KMS-11 (cell line): ENCODE data around the gene OSBPL1A.

ENCODE experiments used
- H2AFZ ChIP-seq: fragments of 200-600 bp; sonication (generic); 2 replicates; pipeline ENCODE4 v1.6.1; 2016; ENCODE audit warnings: antibody characterized with exemption, mixed run types, low read depth
- H3K27ac ChIP-seq: fragments of 200-600 bp; sonication (generic); 2 replicates; pipeline ENCODE4 v1.6.1; 2016; ENCODE audit warnings: mild to moderate bottlenecking, mixed run types
- H3K27me3 ChIP-seq: fragments of 200-600 bp; sonication (generic); 2 replicates; pipeline ENCODE4 v1.6.1; 2017; ENCODE audit warnings: mild to moderate bottlenecking, low read depth, mixed run types, moderate library complexity; ENCODE audit not compliant: insufficient read depth
- H3K36me3 ChIP-seq: fragments of 200-600 bp; sonication (generic); 2 replicates; pipeline ENCODE4 v1.6.1; 2017; ENCODE audit warnings: mild to moderate bottlenecking, mixed run types; ENCODE audit not compliant: insufficient read depth
- H3K4me1 ChIP-seq: fragments of 200-600 bp; sonication (generic); 2 replicates; pipeline ENCODE4 v1.6.1; 2016; ENCODE audit warnings: mild to moderate bottlenecking, low read depth, mixed run types; ENCODE audit not compliant: poor library complexity, severe bottlenecking
- H3K4me2 ChIP-seq: fragments of 200-600 bp; sonication (generic); 2 replicates; pipeline ENCODE4 v1.7.0; 2016; ENCODE audit warnings: mild to moderate bottlenecking, mixed run types
- H3K4me3 ChIP-seq: fragments of 200-600 bp; sonication (generic); IDR thresholded peaks from 2 replicates; pipeline ENCODE4 v1.6.1; 2017; ENCODE audit warnings: low read depth, low read length, mixed read lengths; ENCODE audit not compliant: insufficient read depth
- H3K79me2 ChIP-seq: fragments of 200-600 bp; sonication (generic); 2 replicates; pipeline ENCODE4 v1.6.1; 2016; ENCODE audit warnings: low read depth, mixed run types; ENCODE audit not compliant: insufficient read depth
- H3K9ac ChIP-seq: fragments of 200-600 bp; sonication (generic); 2 replicates; pipeline ENCODE4 v1.6.1; 2016; ENCODE audit warnings: mild to moderate bottlenecking, mixed run types
- H4K20me1 ChIP-seq: fragments of 200-600 bp; sonication (generic); 2 replicates; pipeline ENCODE4 v1.6.1; 2016; ENCODE audit warnings: mild to moderate bottlenecking, mixed run types; ENCODE audit not compliant: insufficient read depth
- CTCF ChIP-seq: fragments of 200-600 bp; sonication (generic); conservative IDR thresholded peaks from 2 replicates; pipeline ENCODE4 v1.6.1; 2017; ENCODE audit warnings: low read depth, mild to moderate bottlenecking, antibody characterized with exemption, low read length, moderate library complexity, mixed read lengths

Gene OSBPL1A

GRCh38 chr18:24197412-24197811 is 200.2 kb downstream of the OSBPL1A start:
- TF ChIP-seq CTCF, result no peak
- no peak overlapping the region for H3K9ac ChIP-seq
- H3K4me3 ChIP-seq, result no peak overlapping the region
- H4K20me1 ChIP-seq, result no peaks in the 10 kb centered on the region
- H3K27me3 ChIP-seq, result no peaks in the 10 kb centered on the region
- H3K4me1 ChIP-seq, result peaks cover 50% of the 10 kb centered on the region
- no peak overlapping the region for H3K27ac ChIP-seq
- no peak overlapping the region for H3K4me2 ChIP-seq
- H3K79me2 ChIP-seq, result no peaks in the 10 kb centered on the region
- no peaks in the 10 kb centered on the region for H3K36me3 ChIP-seq
- no peak overlapping the region for H2AFZ ChIP-seq

GRCh38 chr18:24196764-24197163 is 200.9 kb downstream of the OSBPL1A start:
- H2AFZ ChIP-seq, result no peak overlapping the region
- TF ChIP-seq CTCF, result no peak
- H3K79me2 ChIP-seq, result no peaks in the 10 kb centered on the region
- H3K4me2 ChIP-seq, result peak overlapping the region; percentile 70; the same call in 1 of the 2 replicates
- H3K4me1 ChIP-seq, result peaks cover 50% of the 10 kb centered on the region
- no peak overlapping the region for H3K4me3 ChIP-seq
- H3K36me3 ChIP-seq, result no peaks in the 10 kb centered on the region
- no peaks in the 10 kb centered on the region for H3K27me3 ChIP-seq
- no peak overlapping the region; the same call in 1 of the 2 replicates for H3K27ac ChIP-seq
- H4K20me1 ChIP-seq, result no peaks in the 10 kb centered on the region
- no peak overlapping the region for H3K9ac ChIP-seq

GRCh38 chr18:24195296-24196053 is 202.1 kb downstream of the OSBPL1A start:
- no peaks in the 10 kb centered on the region for H4K20me1 ChIP-seq
- H3K4me3 ChIP-seq, result no peak overlapping the region
- H3K27ac ChIP-seq, result peak overlapping the region; percentile 54
- peak overlapping the region; percentile 15; the same call in 1 of the 2 replicates for H3K9ac ChIP-seq
- peaks cover 50% of the 10 kb centered on the region for H3K4me1 ChIP-seq
- peak overlapping the region; percentile 20; the same call in 1 of the 2 replicates for H2AFZ ChIP-seq
- no peaks in the 10 kb centered on the region for H3K79me2 ChIP-seq
- no peaks in the 10 kb centered on the region for H3K36me3 ChIP-seq
- no peaks in the 10 kb centered on the region for H3K27me3 ChIP-seq
- H3K4me2 ChIP-seq, result peak overlapping the region; percentile 70
- TF ChIP-seq CTCF, result no peak

- H3K4me1 ChIP-seq, result peaks cover 38% of the 10 kb centered on the region
These were observed 207.0 kb downstream of the OSBPL1A start for GRCh38 chr18:24190590-24190989.

More at GRCh38 chr18:24190590-24190989, 207.0 kb downstream of the OSBPL1A start:
- no peak overlapping the region for H3K27ac ChIP-seq
- H2AFZ ChIP-seq, result no peak overlapping the region
- H3K4me3 ChIP-seq, result no peak overlapping the region
- no peaks in the 10 kb centered on the region for H4K20me1 ChIP-seq
- TF ChIP-seq CTCF, result no peak
- no peaks in the 10 kb centered on the region for H3K79me2 ChIP-seq
- no peak overlapping the region for H3K9ac ChIP-seq
- H3K4me2 ChIP-seq, result no peak overlapping the region
- no peaks in the 10 kb centered on the region for H3K27me3 ChIP-seq
- H3K36me3 ChIP-seq, result no peaks in the 10 kb centered on the region
